ENCODE data around the gene COPS4.

GRCh38 chr4:83040269-83040668, 5.3 kb downstream of the COPS4 start:
- TF ChIP-seq CTCF (IDR thresholded peaks at IDR 0.05) (no peak), POLR2A (IDR thresholded peaks at IDR 0.05) (no peak)

Measured in body of pancreas (tissue), 4 donors.